ENCODE data around the gene APOA1.

DNA sequence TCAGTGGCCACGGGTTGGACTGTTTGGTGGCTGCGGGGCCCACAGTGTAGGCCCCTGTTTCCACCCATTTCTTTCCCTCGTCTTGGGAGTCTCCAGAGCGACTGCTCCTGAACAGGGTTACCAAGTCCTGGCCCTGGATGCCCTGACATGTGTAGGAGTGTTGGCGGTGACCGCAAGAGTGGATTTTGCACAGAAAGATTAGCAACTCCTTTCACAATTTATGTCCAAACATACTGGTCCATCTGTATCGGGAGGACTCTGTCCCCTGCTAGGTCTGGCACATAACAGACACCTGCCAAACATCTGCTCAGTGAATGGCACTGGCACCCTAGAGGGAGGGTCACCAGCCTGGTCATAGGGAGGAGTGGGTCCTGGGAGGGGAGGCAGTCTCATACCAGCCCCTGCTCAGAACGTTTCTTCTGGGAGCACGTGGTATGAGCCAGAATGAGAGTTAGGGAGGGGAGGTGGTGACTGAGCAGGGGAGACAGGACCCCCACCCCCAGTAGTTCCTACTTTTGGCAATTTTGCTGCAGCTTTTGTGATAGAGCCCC is 3.4 kb upstream of the APOA1 start:
- TF ChIP-seq POLR2AphosphoS5 (IDR thresholded peaks at IDR 0.05; ENCODE audit: low read length), result no peak
- TF ChIP-seq MTA3 (IDR thresholded peaks at IDR 0.05; ENCODE audit: borderline replicate concordance, low read length), result no peak
- TF ChIP-seq SIN3A (IDR thresholded peaks at IDR 0.05; ENCODE audit: low read depth, low read length), result no peak
- no peak for TF ChIP-seq MXI1 (IDR thresholded peaks at IDR 0.05; ENCODE audit: low read depth, low read length)
- TF ChIP-seq ETV6 (conservative IDR thresholded peaks at IDR 0.05 in 1 of 2, IDR thresholded peaks at IDR 0.05 in 1 of 2; ENCODE audit: borderline replicate concordance in 1 of 2, low read depth in 1 of 2), result no peak
- no peak for TF ChIP-seq SUZ12 (IDR thresholded peaks at IDR 0.05; ENCODE audit: unreplicated experiment)
- TF ChIP-seq, protein P1, sequence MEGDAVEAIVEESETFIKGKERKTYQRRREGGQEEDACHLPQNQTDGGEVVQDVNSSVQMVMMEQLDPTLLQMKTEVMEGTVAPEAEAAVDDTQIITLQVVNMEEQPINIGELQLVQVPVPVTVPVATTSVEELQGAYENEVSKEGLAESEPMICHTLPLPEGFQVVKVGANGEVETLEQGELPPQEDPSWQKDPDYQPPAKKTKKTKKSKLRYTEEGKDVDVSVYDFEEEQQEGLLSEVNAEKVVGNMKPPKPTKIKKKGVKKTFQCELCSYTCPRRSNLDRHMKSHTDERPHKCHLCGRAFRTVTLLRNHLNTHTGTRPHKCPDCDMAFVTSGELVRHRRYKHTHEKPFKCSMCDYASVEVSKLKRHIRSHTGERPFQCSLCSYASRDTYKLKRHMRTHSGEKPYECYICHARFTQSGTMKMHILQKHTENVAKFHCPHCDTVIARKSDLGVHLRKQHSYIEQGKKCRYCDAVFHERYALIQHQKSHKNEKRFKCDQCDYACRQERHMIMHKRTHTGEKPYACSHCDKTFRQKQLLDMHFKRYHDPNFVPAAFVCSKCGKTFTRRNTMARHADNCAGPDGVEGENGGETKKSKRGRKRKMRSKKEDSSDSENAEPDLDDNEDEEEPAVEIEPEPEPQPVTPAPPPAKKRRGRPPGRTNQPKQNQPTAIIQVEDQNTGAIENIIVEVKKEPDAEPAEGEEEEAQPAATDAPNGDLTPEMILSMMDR (IDR thresholded peaks at IDR 0.05 in 2 of 3, conservative IDR thresholded peaks at IDR 0.05 in 1 of 3; ENCODE audit: control insufficient read depth in 2 of 3, extremely low read depth in 1 of 3, insufficient read depth in 1 of 3, low read depth in 3 of 3, low read length in 3 of 3), result no peak
- TF ChIP-seq PAX8 (IDR thresholded peaks at IDR 0.05), result no peak
- no peak for TF ChIP-seq EZH2 (IDR thresholded peaks at IDR 0.05; ENCODE audit: borderline replicate concordance, control insufficient read depth, low read depth, low read length)
- no peak for TF ChIP-seq POLR2A (IDR thresholded peaks at IDR 0.05; ENCODE audit: low read depth, low read length)
- TF ChIP-seq, protein P2, sequence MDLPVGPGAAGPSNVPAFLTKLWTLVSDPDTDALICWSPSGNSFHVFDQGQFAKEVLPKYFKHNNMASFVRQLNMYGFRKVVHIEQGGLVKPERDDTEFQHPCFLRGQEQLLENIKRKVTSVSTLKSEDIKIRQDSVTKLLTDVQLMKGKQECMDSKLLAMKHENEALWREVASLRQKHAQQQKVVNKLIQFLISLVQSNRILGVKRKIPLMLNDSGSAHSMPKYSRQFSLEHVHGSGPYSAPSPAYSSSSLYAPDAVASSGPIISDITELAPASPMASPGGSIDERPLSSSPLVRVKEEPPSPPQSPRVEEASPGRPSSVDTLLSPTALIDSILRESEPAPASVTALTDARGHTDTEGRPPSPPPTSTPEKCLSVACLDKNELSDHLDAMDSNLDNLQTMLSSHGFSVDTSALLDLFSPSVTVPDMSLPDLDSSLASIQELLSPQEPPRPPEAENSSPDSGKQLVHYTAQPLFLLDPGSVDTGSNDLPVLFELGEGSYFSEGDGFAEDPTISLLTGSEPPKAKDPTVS (IDR thresholded peaks at IDR 0.05; ENCODE audit: low read depth, low read length), result no peak
- TF ChIP-seq EP300 (IDR thresholded peaks at IDR 0.05; ENCODE audit: borderline replicate concordance in 1 of 2, control insufficient read depth in 1 of 2, low read depth in 2 of 2, low read length in 2 of 2), result no peak
- no peak for TF ChIP-seq ZNF384 (IDR thresholded peaks at IDR 0.05; ENCODE audit: borderline replicate concordance, low read depth, low read length)
